HepG2 (cell line): ENCODE data around the gene ZNF22. TPM values are rescaled to one million over a fixed set of nuclear protein-coding genes. Genes with fewer than 3 reads are reported as not detected.
A peak's percentile ranks its signal among the peaks of the same experiment; 100 is the strongest.

Experiments used
- E2F2 ChIP-seq: sonication (generic); formaldehyde crosslinking; IDR thresholded peaks from 2 replicates; pipeline ENCODE4 v1.4.0; 2020; ENCODE audit warnings: missing genetic modification reagents, borderline replicate concordance
- ESRRA ChIP-seq: sonication (generic); formaldehyde crosslinking; IDR thresholded peaks from 2 replicates; pipeline ENCODE4 v1.5.1; 2020; ENCODE audit warnings: mild to moderate bottlenecking, low read depth, missing genetic modification reagents
- FOSL1 ChIP-seq: sonication (generic); formaldehyde crosslinking; IDR thresholded peaks from 2 replicates; pipeline ENCODE4 v1.9.0; 2021; ENCODE audit warnings: missing genetic modification reagents, borderline replicate concordance
- JDP2 ChIP-seq: sonication (generic); formaldehyde crosslinking; IDR thresholded peaks from 2 replicates; pipeline ENCODE4 v1.8.1; 2022; ENCODE audit warnings: missing genetic modification reagents, borderline replicate concordance
- KDM5A ChIP-seq: fragments of 200-600 bp; sonication (generic); IDR thresholded peaks from 2 replicates; pipeline ENCODE4 v1.7.0; 2018; ENCODE audit warnings: antibody characterized with exemption, mild to moderate bottlenecking, low read length, borderline replicate concordance
- NCOA1 ChIP-seq: sonication (generic); formaldehyde crosslinking; IDR thresholded peaks from 2 replicates; pipeline ENCODE4 v1.9.0; 2021; ENCODE audit warnings: missing genetic modification reagents
- NFAT5 ChIP-seq: sonication (generic); formaldehyde crosslinking; IDR thresholded peaks from 2 replicates; pipeline ENCODE4 v1.4.0; 2020; ENCODE audit warnings: missing genetic modification reagents
- NFE2 ChIP-seq: sonication (generic); formaldehyde crosslinking; IDR thresholded peaks from 2 replicates; pipeline ENCODE4 v1.4.0; 2020; ENCODE audit warnings: missing genetic modification reagents
- SMAD3 ChIP-seq: sonication (generic); formaldehyde crosslinking; IDR thresholded peaks from 2 replicates; pipeline ENCODE4 v1.4.0; 2020; ENCODE audit warnings: missing genetic modification reagents
- WIZ ChIP-seq: sonication (generic); formaldehyde crosslinking; IDR thresholded peaks from 2 replicates; pipeline ENCODE4 v1.5.1; 2020; ENCODE audit warnings: mild to moderate bottlenecking, missing genetic modification reagents
- ZBTB39 ChIP-seq: sonication (generic); formaldehyde crosslinking; IDR thresholded peaks from 2 replicates; pipeline ENCODE4 v1.5.0; 2020; ENCODE audit warnings: missing genetic modification reagents
- ZFAT ChIP-seq: sonication (generic); formaldehyde crosslinking; conservative IDR thresholded peaks from 2 replicates; pipeline ENCODE4 v1.8.1; 2023; ENCODE audit warnings: missing genetic modification reagents, inconsistent platforms
- ZFP82 ChIP-seq: sonication (generic); formaldehyde crosslinking; IDR thresholded peaks from 2 replicates; pipeline ENCODE4 v1.5.1; 2020; ENCODE audit warnings: mild to moderate bottlenecking, missing genetic modification reagents, borderline replicate concordance
- ZNF232 ChIP-seq: sonication (generic); formaldehyde crosslinking; IDR thresholded peaks from 2 replicates; pipeline ENCODE4 v1.4.0; 2020; ENCODE audit warnings: missing genetic modification reagents, borderline replicate concordance
- ZNF24 ChIP-seq: fragments of 450-650 bp; IDR thresholded peaks from 2 replicates; pipeline ENCODE4 v1.6.1; 2017; ENCODE audit warnings: antibody characterized with exemption, mild to moderate bottlenecking
- ZNF333 ChIP-seq: sonication (generic); formaldehyde crosslinking; IDR thresholded peaks from 2 replicates; pipeline ENCODE4 v1.4.0; 2020; ENCODE audit warnings: mild to moderate bottlenecking, missing genetic modification reagents, borderline replicate concordance
- ZNF629 ChIP-seq: sonication (generic); formaldehyde crosslinking; conservative IDR thresholded peaks from 2 replicates; pipeline ENCODE4 v1.5.0; 2020; ENCODE audit warnings: missing genetic modification reagents
- ZNF740 ChIP-seq: sonication (generic); formaldehyde crosslinking; IDR thresholded peaks from 2 replicates; pipeline ENCODE4 v1.4.0; 2020; ENCODE audit warnings: missing genetic modification reagents
- ZNF746 ChIP-seq: sonication (generic); formaldehyde crosslinking; IDR thresholded peaks from 2 replicates; pipeline ENCODE4 v1.8.0; 2022; ENCODE audit warnings: mild to moderate bottlenecking, missing genetic modification reagents
- ZNF883 ChIP-seq: sonication (generic); formaldehyde crosslinking; IDR thresholded peaks from 2 replicates; pipeline ENCODE4 v1.5.1; 2020; ENCODE audit warnings: mild to moderate bottlenecking, missing genetic modification reagents; ENCODE audit errors: not compliant biosample characterization
- polyA plus RNA-seq, 8 experiments: library from polyadenylated mRNA; depleted of rRNA in 3 of 8; stranded (reverse) in 7 of 8; unstranded in 1 of 8; fragments of >200 nt; fragmentation: Illumina TruSeq in 4 of 8; extraction: Trizol in 4 of 8; gene quantifications; 2 replicates each; pipeline versions ENCODE4 v1.2.1 to v1.2.3, GENCODE V29; 2011 to 2016; ENCODE audit warnings: low read depth in 4 of 8, missing spikeins in 1 of 8, mixed read lengths in 1 of 8; ENCODE audit not compliant: insufficient read depth in 1 of 8
- total RNA-seq, 5 experiments: library from RNA; depleted of rRNA; stranded (reverse); fragments of >200 nt; fragmentation: Illumina TruSeq; extraction: Trizol; gene quantifications; 2 replicates each; pipeline ENCODE4 v1.2.3, GENCODE V29; 2016; ENCODE audit warnings: low read depth in 1 of 5

ZNF22 gene
- total and polyA plus RNA-seq, 2 of the 13 experiments (the other 11 are each of a cell fraction or from before 2014, with no cell fraction given) = 0.40 to 1.3 TPM

GRCh38 chr10:44977287-44978212 is 23.2 kb upstream of the ZNF22 start (continued):
- TF ChIP-seq NFAT5 = no peak
- no peak for TF ChIP-seq SMAD3 (CRISPR knock-in tag)
- no peak; the same call in 1 of the 2 replicates for TF ChIP-seq JDP2 (CRISPR knock-in tag)
- no peak for TF ChIP-seq WIZ
- TF ChIP-seq ESRRA = no peak
- TF ChIP-seq ZNF24 = no peak
- TF ChIP-seq ZNF232 = no peak
- TF ChIP-seq NFE2 (CRISPR knock-in tag) = no peak
- TF ChIP-seq FOSL1 (CRISPR knock-in tag) = peak; percentile 50; the same call in 1 of the 2 replicates
- peak; percentile 73; the same call in 1 of the 2 replicates for TF ChIP-seq ZFP82
- TF ChIP-seq ZNF629 = no peak
- TF ChIP-seq ZNF333 (CRISPR knock-in tag) = no peak
- no peak; the same call in 1 of the 2 replicates for TF ChIP-seq ZNF746
- no peak for TF ChIP-seq ZNF883 (CRISPR knock-in tag)
- no peak for TF ChIP-seq ZNF740
- 0 out of 2 replicates have a peak, but pooled peaks have one; percentile 27 for TF ChIP-seq ZFAT (CRISPR knock-in tag)
- TF ChIP-seq NCOA1 = no peak
- TF ChIP-seq E2F2 (CRISPR knock-in tag) = no peak; the same call in 1 of the 2 replicates
- no peak for TF ChIP-seq ZBTB39
- TF ChIP-seq KDM5A = no peak
